ENCODE measurements around the gene ZNF577.

Gene ZNF577

GRCh38 chr19:51830274-51830673 is 57.5 kb downstream of the ZNF577 start:
- Mint-ChIP-seq H3K4me1 (no peaks in the 10 kb centered on the region), H3K27me3 (ENCODE audit: low read depth) (no peaks in the 10 kb centered on the region)
- no peak for TF ChIP-seq CTCF (IDR thresholded peaks at IDR 0.05; ENCODE audit: unreplicated experiment in 3 of 3)

DNA sequence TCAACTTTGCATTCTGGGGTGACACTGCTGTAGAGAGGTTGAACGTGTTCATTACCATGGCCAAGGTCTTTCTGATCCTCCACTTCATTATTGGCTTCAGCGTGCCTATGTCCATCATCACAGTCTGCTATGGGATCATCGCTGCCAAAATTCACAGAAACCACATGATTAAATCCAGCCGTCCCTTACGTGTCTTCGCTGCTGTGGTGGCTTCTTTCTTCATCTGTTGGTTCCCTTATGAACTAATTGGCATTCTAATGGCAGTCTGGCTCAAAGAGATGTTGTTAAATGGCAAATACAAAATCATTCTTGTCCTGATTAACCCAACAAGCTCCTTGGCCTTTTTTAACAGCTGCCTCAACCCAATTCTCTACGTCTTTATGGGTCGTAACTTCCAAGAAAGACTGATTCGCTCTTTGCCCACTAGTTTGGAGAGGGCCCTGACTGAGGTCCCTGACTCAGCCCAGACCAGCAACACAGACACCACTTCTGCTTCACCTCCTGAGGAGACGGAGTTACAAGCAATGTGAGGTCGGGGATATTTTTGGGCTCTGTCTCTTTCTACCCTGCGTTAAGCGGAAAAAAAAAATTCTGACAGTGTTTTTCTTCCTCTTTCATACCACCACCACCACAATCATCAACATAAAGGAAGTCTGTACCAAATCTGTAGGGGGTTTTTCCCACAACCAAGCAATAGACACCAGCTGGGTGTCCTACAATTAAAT is 63.3 kb downstream of the ZNF577 start:
- no peak overlapping the region for H3K4me3 Mint-ChIP-seq
- no peak for TF ChIP-seq CTCF (IDR thresholded peaks at IDR 0.05; ENCODE audit: unreplicated experiment in 3 of 3)
- H3K36me3 Mint-ChIP-seq (ENCODE audit: low read depth): no peaks in the 10 kb centered on the region
- no peaks in the 10 kb centered on the region for H3K4me1 Mint-ChIP-seq
- H3K9me3 Mint-ChIP-seq: peaks cover 49% of the 10 kb centered on the region
- peaks cover 4% of the 10 kb centered on the region for H3K27me3 Mint-ChIP-seq (ENCODE audit: low read depth)
- no peak overlapping the region for H3K27ac Mint-ChIP-seq

More at GRCh38 chr19:51830274-51830673, 57.5 kb downstream of the ZNF577 start:
- H3K27ac Mint-ChIP-seq: no peak overlapping the region
- peaks cover 35% of the 10 kb centered on the region for H3K9me3 Mint-ChIP-seq
- no peaks in the 10 kb centered on the region for H3K36me3 Mint-ChIP-seq (ENCODE audit: low read depth)
- no peak overlapping the region for H3K4me3 Mint-ChIP-seq

DNA sequence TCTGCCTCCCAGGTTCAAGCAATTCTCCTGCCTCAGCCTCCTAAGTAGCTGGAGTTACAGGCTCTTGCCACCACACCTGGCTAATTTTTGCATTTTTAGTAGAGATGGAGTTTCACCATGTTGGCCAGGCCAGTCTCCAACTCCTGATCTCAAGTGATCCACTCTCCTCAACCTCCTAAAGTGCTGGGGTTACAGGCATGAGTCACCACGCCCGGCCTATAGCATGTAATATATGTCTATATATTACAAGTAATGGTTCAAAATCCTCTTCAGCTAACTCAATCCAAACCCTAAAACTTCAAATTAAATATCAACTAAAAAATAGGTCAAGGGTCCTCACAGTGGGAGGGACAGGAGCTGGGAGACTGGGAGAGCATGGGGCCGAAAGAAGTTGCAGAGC is 64.8 kb downstream of the ZNF577 start:
- no peak for TF ChIP-seq CTCF (IDR thresholded peaks at IDR 0.05; ENCODE audit: unreplicated experiment in 3 of 3)

GRCh38 chr19:51822325-51822724 is 65.4 kb downstream of the ZNF577 start:
- Mint-ChIP-seq H3K36me3 (ENCODE audit: low read depth) (no peaks in the 10 kb centered on the region), H3K27ac (no peak overlapping the region), H3K4me3 (no peak overlapping the region), H3K27me3 (ENCODE audit: low read depth) (peaks cover 7% of the 10 kb centered on the region), H3K4me1 (no peaks in the 10 kb centered on the region), H3K9me3 (peaks cover 38% of the 10 kb centered on the region)
- no peak for TF ChIP-seq CTCF (IDR thresholded peaks at IDR 0.05; ENCODE audit: unreplicated experiment in 3 of 3)

More for the DNA sequence above, 64.8 kb downstream of the ZNF577 start:
- peaks cover 7% of the 10 kb centered on the region for H3K27me3 Mint-ChIP-seq (ENCODE audit: low read depth)
- no peaks in the 10 kb centered on the region for H3K4me1 Mint-ChIP-seq
- no peaks in the 10 kb centered on the region for H3K36me3 Mint-ChIP-seq (ENCODE audit: low read depth)
- no peak overlapping the region for H3K4me3 Mint-ChIP-seq
- H3K9me3 Mint-ChIP-seq: peaks cover 42% of the 10 kb centered on the region
- no peak overlapping the region for H3K27ac Mint-ChIP-seq

DNA sequence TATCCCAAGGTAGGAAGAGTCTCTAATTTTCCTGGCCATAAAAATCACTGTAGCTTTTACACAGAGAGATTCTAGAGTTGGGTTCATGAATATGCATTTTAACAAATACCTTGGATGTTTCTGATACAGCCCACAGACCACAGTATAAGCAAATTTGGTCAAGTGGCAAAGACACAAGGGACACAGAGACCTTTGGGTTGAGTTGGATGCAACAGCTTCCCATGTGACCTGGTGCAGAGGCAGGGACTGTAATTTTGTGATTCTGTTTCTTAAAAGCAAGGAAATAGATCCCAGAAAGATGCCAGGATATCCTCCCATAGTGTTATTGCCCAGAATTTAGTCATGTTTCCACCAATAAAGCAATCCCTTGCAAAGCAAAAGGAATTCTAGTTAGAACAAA is 65.8 kb downstream of the ZNF577 start:
- no peaks in the 10 kb centered on the region for H3K4me1 Mint-ChIP-seq
- H3K27me3 Mint-ChIP-seq (ENCODE audit: low read depth): peaks cover 7% of the 10 kb centered on the region
- H3K9me3 Mint-ChIP-seq: peaks cover 38% of the 10 kb centered on the region
- no peak overlapping the region for H3K4me3 Mint-ChIP-seq
- H3K27ac Mint-ChIP-seq: no peak overlapping the region
- TF ChIP-seq CTCF (IDR thresholded peaks at IDR 0.05; ENCODE audit: unreplicated experiment in 3 of 3): no peak
- H3K36me3 Mint-ChIP-seq (ENCODE audit: low read depth): no peaks in the 10 kb centered on the region

- peaks cover 35% of the 10 kb centered on the region for H3K9me3 Mint-ChIP-seq
- H3K27me3 Mint-ChIP-seq (ENCODE audit: low read depth): peaks cover 7% of the 10 kb centered on the region
- no peaks in the 10 kb centered on the region for H3K4me1 Mint-ChIP-seq
- H3K36me3 Mint-ChIP-seq (ENCODE audit: low read depth): no peaks in the 10 kb centered on the region
- no peak for TF ChIP-seq CTCF (IDR thresholded peaks at IDR 0.05; ENCODE audit: unreplicated experiment in 3 of 3)
- no peak overlapping the region for H3K4me3 Mint-ChIP-seq
- no peak overlapping the region for H3K27ac Mint-ChIP-seq
Measured at GRCh38 chr19:51821456-51821855, 66.3 kb downstream of the ZNF577 start.

Data from nephron (organoid).